NCI-H2196 treated with DMSO at 0.1 percent for 48 hours (cell line): ENCODE data around the gene PNLIP.

Experiments
- DNase-seq: peaks from one replicate; lab custom pipeline; 2025; ENCODE audit not compliant: unreplicated experiment; lab: John Stamatoyannopoulos, UW

Gene PNLIP

DNA sequence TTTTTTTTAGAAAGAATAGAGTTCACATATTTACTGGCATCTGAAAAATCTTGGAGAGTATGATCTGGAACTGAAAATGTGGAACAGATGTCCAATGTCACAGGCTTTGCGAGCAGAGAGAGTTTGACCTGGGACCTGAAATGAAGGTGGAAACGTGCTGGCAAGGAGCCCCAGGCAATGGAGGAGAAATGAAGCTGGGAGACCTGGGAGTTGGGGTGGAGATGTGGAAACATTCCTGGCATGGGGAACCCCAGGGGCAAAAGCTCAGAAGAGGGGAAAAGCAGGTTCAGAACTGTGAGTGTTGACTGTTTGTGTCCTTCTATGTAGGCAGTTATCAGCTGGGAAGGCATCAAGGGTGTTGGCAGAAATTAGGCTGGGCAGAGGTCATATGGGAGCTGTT is 67.7 kb downstream of the PNLIP start:
- no peak for DNase-seq

- DNase-seq: no peak
These were observed 69.1 kb downstream of the PNLIP start for GRCh38 chr10:116614796-116615195.

GRCh38 chr10:116615199-116615776 is 69.6 kb downstream of the PNLIP start:
- DNase-seq: no peak
